ENCODE measurements around the gene ZFR2.

ZFR2 gene

GRCh38 chr19:3837922-3838321 lies 30.9 kb downstream of the ZFR2 start:
- DNase-seq (ENCODE audit: low read depth), result no peak
- H3K4me3 ChIP-seq (ENCODE audit: low read depth, low read length), result no peak overlapping the region
- TF ChIP-seq, protein P1, sequence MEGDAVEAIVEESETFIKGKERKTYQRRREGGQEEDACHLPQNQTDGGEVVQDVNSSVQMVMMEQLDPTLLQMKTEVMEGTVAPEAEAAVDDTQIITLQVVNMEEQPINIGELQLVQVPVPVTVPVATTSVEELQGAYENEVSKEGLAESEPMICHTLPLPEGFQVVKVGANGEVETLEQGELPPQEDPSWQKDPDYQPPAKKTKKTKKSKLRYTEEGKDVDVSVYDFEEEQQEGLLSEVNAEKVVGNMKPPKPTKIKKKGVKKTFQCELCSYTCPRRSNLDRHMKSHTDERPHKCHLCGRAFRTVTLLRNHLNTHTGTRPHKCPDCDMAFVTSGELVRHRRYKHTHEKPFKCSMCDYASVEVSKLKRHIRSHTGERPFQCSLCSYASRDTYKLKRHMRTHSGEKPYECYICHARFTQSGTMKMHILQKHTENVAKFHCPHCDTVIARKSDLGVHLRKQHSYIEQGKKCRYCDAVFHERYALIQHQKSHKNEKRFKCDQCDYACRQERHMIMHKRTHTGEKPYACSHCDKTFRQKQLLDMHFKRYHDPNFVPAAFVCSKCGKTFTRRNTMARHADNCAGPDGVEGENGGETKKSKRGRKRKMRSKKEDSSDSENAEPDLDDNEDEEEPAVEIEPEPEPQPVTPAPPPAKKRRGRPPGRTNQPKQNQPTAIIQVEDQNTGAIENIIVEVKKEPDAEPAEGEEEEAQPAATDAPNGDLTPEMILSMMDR (IDR thresholded peaks at IDR 0.05; ENCODE audit: low read depth, low read length, missing control alignments), result no peak

DNA sequence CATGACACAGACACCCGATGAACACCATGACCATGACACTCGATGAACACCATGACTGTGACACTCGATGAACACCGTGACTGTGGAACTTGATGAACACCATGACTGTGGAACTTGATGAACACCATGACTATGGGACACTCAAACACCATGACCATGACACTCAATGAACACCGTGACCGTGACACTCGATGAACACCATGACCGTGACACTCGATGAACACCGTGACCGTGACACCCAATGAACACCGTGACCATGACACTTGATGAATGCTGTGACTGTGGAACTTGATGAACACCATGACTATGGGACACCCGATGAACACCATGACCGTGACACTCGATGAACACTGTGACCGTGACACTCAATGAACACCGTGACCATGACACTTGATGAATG lies 31.5 kb downstream of the ZFR2 start:
- TF ChIP-seq, protein P1 (IDR thresholded peaks at IDR 0.05; ENCODE audit: low read depth, low read length, missing control alignments), result no peak
- no peak overlapping the region for H3K4me3 ChIP-seq (ENCODE audit: low read depth, low read length)
- no peak for DNase-seq (ENCODE audit: low read depth)

GRCh38 chr19:3836887-3837286 lies 32.0 kb downstream of the ZFR2 start:
- TF ChIP-seq, protein P1 (IDR thresholded peaks at IDR 0.05; ENCODE audit: low read depth, low read length, missing control alignments), result no peak
- H3K4me3 ChIP-seq (ENCODE audit: low read depth, low read length), result no peak overlapping the region
- no peak for DNase-seq (ENCODE audit: low read depth)

GRCh38 chr19:3835055-3835435 lies 33.8 kb downstream of the ZFR2 start:
- DNase-seq (ENCODE audit: low read depth), result no peak
- no peak overlapping the region for H3K4me3 ChIP-seq (ENCODE audit: low read depth, low read length)
- TF ChIP-seq, protein P1 (IDR thresholded peaks at IDR 0.05; ENCODE audit: low read depth, low read length, missing control alignments), result no peak

- no peak overlapping the region for H3K4me3 ChIP-seq (ENCODE audit: low read depth, low read length)
- TF ChIP-seq, protein P1 (IDR thresholded peaks at IDR 0.05; ENCODE audit: low read depth, low read length, missing control alignments), result no peak
- DNase-seq (ENCODE audit: low read depth), result no peak
Observed at GRCh38 chr19:3834349-3835054, 34.3 kb downstream of the ZFR2 start.

- TF ChIP-seq, protein P1 (IDR thresholded peaks at IDR 0.05; ENCODE audit: low read depth, low read length, missing control alignments), result no peak
- no peak for DNase-seq (ENCODE audit: low read depth)
- H3K4me3 ChIP-seq (ENCODE audit: low read depth, low read length), result no peak overlapping the region
Observed at GRCh38 chr19:3833578-3834348, 35.1 kb downstream of the ZFR2 start.

Data from GM12864 (cell line).